Activated T-helper 1 cell treated with anti-CD3 and anti-CD28 coated beads, Interleukin-2, amount 50 U/mL, for 16 hours (primary cell): ENCODE measurements around the gene ARHGAP23.
"Not testable (repeated sequence)": the region's sequence is repeated elsewhere in the genome, so short reads cannot be mapped to it uniquely, and the experiment has no call there.

Experiments used
- DNase-seq, 2 donors: peaks; one replicate each; pipeline ENCODE4 v3.0.0-alpha.2; 2020; ENCODE audit warnings: low read depth in 1 of 2, low spot score in 1 of 2

ARHGAP23 gene

DNA sequence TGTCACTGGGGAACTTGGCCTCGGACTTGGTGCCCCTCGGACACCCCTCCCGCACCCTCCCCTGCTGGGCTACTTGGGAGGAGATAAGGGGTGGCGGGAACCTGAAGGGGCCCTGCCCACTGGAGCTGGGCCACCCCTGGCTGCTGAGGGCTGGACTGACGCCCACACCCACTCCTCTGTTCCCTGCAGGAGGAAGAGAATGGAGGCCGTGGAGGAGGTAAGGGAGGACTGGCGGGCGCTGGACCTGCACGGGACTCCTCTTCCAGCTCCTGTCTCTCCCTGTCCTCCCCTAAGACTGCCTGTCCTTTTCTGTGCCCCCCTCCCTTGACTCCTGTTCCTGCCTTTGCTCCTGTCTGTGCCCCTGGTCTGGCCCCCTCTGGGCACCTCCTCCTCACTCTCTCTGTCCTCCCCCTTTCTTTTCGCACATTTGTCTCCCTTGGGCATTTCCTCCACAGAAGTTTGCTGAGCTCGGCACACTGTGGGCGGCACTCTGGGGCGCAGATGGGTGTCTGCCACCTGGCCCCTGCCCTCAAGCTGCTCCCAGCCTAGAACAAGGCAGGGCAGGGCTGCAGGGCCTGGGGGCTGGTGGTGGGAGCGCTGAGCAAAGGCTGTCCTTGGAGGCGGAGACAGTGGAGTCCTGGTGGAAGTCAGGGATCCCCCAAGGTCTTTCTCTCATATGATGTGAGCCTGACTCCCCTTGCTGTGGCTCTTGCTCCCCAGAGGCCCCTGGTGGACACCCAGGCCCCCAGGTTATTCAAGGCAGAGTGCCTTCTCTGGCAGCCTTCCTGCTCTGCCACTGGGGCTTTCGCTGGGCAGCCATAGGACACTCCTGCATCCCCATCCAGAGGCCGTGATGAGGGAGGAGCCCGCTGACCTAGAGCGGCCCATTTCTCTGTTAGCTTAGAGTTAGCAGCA is 32.7 kb downstream of the ARHGAP23 start:
- DNase-seq: no peak

DNA sequence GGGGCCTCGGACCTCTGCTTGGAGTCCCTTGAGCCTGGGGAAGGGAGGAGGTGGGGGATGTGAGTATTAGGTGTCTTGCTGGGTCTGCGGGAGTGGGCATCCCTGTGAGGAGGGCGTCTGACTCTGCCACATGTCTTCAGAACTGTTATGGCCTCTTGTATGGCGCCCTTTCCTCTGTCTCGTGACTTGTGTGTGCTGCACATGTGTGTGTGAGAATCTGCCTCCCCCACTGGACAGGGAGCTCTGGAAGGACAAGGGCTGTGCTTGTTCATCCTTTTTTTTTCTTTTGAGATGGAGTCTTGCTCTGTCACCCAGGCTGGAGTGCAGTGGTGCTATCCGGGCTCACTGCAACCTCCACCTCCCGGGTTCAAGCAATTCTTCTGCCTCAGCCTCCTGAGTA is 33.4 kb downstream of the ARHGAP23 start:
- DNase-seq: no peak

DNA sequence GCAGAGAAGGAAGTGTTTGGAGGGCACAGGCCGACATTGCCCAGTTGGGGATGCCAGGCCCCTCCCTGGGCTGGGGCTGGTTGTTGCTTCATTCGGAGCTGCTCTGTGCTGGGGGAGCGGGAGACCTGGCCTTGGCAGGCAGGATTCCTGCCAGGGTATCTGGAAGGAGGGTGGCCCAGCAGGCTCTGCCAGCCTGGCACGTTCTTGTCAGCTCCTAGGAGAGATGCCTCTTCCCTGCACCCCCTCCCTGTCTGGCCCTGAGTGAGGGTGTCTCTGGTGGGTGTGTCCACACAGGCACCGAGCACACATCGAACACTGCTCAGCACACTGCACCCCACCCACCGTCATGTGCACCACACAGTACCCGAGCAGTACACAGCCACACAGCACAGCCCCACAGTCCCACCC is 35.2 kb downstream of the ARHGAP23 start:
- DNase-seq: no peak

DNA sequence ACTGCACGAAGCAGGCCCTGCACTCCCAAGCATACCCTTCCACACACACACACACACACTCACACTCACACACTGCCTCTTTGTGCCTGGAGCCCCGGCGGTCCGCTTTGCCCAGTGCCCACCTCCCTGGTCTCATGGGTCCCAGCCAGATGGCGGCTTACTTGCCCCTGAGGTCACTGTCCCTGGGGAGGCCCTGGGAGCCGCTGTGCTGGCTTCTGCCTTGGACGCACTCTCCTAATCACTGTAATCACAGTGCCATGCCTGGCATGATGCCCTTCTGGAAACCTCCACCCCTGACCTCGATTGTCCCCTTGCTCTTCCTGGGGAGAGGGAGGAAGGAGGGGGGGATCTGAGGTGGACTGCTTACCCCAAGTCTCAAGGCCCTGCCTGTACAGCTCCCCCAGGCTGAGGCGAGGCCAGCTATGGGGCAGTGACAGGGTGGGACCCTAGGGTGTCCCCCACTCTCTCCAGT is 36.0 kb downstream of the ARHGAP23 start:
- no peak for DNase-seq

DNA sequence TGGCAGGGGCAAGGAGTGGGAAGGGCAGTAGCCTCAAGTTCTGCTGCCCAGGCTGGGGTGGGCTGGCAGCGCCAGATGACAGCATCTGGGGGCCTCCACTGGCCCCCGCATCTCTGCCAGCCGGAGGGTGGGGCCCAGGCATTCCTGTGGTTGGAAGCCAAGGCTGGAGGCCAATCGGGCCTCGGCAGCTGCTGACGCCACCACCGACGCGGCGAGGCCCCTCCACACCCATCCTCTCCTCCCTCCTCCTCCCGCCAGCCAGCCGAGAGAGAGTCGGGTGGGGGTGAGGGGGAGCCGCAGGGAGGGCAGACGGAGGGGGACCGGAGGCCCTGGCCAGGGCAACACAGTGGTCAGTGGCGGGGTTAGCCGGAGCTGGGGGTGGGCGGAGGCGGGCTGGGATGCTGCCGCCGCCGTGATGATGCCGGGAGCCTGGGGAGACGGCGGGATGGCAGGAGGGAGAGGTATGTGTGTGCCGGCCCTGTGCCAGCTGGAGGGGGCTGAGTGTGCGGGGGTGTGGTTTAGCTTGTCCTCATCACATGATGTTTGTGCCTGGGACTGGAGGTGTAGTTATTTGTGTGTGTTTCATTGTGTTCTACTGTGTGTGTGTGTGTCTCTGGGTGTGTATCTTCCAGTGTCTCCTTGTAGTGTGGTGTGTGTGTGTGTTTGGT is 36.6 kb downstream of the ARHGAP23 start:
- no peak for DNase-seq

DNA sequence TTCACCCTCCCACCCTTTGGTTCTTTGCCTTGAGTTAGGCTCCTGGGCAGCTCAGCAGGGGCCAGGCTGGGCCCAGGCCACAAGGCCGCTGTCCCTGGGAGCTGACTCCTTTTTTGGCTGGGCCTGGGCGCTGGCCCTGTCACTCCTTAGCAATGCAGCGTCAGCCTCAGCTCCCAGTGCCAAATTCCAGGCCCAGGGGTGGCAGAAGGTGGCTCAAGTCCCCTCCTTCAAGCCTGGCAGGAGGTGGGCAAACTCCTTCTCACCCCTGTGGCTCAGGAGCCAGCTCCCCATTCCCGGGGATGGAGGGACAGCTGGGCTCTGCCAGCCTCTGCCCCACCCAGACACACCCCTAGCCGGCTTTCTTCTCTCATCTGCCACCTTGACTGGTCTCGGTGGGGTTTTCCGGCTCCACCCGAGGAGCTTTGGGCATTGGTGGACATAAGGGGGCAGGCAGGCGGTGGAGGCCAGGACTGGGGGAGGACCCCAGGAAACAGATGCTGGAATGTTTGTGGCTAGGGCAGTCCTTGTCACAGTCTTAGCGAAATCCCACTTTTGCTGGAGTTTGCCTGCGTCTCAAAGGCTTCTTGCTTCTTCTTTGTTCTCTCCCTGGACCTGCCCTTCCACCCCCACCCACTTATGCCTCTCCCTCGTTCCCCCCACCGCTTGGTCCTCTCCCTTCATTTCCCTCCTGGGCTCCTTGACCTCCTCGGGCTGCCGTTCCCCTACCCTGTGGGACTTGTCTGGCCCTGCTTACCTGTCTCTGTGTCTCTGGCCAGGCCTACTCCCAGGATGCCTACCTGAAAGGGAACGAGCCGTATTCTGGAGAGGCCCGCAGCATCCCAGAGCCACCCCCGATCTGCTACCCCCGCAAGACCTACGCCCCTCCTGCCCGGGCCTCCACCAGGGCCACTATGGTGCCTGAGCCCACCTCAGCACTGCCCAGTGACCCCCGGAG is 37.4 kb downstream of the ARHGAP23 start:
- DNase-seq: no peak

DNA sequence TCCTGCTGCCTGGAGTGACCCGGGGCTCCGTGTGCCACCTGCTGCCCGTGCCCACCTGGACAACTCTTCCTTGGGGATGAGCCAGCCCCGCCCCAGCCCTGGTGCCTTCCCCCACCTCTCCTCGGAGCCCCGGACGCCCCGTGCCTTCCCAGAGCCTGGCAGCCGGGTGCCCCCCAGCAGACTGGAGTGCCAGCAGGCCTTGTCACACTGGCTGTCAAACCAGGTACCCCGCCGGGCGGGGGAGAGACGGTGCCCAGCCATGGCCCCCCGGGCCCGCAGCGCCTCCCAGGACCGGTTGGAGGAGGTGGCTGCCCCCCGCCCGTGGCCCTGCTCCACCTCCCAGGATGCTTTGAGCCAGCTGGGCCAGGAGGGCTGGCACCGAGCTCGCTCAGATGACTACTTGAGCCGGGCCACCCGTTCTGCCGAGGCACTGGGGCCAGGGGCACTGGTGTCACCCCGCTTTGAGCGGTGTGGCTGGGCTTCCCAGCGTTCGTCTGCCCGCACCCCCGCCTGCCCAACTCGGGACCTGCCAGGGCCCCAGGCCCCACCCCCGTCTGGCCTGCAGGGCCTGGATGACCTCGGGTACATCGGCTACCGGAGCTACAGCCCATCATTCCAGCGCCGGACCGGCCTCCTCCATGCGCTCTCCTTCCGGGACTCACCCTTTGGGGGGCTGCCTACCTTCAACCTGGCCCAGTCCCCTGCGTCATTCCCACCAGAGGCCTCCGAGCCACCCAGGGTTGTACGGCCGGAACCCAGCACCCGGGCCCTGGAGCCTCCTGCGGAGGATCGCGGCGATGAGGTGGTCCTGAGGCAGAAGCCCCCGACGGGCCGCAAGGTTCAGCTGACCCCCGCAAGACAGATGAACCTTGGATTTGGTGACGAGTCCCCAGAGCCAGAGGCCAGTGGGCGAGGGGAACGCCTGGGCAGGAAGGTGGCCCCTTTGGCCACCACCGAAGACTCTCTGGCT is 38.4 kb downstream of the ARHGAP23 start:
- no peak for DNase-seq

DNA sequence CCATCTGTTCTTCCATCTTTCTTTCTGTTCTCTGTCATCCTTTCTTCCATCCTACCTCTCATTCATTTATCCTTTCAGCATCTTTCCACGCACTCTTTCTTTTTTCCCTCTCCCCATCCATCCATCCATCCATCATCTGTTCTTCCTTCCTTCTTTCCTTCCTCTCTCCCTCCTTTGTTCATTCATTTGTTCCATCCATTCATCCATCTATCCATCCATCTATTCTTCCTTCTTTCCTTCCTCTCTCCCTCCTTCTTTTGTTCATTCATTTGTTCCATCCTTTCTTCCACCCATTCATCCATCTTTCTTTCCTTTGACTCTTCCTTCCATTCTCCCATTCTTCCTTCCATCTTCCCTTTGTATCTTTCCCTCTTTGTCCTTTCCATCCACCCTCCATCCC is 39.2 kb downstream of the ARHGAP23 start:
- DNase-seq: no peak

DNA sequence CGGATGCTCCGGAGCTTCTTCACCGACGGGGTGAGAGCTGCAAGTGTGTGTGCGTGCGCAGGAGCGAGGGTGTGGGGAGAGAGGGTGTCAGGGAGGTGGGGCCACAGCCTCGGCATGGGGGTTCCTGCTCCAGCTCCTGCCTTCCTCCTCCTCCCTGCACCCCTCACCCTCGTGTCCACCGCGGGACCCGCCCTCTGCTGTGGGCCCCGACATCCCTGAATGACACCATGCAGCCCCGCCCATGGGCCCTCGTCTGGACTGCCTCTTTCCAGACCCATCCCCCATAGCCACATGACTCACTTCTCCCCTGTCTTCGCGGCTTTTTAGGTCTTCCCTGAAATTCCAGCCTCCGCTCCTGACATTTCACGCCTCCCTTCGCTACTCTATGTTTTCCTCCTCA is 41.6 kb downstream of the ARHGAP23 start:
- DNase-seq: no peak

DNA sequence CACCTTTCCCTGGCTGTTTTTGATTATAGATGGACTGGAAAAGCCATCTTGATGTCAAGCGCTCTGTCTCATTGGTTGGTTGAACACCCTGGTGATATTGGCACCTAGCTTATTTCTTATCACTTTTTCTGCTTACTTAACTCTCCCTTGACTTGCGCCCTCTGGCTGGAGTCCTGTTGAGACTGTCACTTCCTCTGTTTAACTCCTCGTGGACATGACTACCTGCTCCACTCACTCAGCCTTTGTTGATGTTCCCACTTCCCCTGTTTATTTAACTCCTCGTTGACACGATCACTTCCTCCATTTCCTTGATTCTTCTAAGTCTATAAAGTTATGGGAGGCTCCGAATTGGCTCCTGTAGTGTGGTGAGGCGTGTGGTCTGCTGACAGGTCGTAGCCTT is 43.0 kb downstream of the ARHGAP23 start:
- not testable (repeated sequence) for DNase-seq

DNA sequence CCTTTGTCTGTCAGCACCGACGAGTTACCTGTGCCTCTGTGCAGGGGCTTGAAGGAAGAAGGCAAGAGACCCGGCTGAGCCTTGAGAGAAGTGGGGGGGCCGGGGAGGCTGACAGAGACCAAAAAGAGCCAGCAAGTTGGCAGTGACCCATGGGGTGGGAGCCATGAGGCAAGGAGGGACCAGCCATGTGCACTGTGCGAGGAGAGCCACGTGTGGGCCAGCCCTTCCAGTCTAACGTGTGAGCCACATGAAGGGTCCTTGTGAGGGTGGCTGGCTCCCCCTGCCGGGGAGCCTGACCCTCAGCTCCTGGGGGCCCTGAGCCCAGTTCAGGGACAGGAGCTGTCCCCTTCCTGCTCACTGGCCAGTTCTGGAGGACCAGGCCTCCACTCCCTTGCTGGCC is 46.4 kb downstream of the ARHGAP23 start:
- not testable (repeated sequence) for DNase-seq

DNA sequence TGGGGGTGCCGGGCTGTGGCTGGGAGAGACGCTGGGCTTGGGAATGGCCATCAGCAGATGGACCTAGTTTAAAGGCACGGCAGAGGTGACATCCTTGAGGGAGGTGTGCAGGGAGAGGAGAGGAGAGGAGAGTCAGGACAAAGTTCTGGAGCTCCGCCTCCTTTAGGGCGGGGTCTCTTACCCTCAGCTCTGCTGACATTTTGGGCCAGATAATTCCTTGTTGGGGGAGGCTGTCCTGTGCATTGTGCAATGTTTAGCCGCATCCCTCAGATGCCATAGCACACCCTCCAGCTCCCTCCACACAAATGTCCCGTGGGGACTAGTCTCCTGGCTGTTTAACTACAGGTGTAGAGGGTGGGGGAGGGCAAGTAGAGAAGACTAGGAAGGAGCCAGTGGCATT is 48.3 kb downstream of the ARHGAP23 start:
- no peak for DNase-seq

DNA sequence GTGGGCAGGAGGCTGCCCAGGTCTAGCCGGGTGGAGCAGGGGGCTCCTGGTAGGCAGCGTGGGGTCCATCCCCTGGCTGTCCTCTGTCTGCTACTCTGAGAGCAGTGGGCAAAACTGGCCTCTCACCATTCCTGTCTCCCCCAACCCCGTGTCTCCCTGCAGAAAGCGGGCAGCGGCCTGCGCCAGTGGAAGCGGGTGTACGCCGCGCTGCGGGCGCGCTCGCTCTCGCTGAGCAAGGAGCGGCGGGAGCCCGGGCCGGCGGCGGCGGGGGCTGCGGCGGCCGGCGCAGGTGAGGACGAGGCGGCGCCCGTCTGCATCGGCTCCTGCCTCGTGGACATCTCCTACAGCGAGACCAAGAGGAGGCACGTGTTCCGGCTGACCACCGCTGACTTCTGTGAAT is 49.2 kb downstream of the ARHGAP23 start:
- not testable (repeated sequence) for DNase-seq

DNA sequence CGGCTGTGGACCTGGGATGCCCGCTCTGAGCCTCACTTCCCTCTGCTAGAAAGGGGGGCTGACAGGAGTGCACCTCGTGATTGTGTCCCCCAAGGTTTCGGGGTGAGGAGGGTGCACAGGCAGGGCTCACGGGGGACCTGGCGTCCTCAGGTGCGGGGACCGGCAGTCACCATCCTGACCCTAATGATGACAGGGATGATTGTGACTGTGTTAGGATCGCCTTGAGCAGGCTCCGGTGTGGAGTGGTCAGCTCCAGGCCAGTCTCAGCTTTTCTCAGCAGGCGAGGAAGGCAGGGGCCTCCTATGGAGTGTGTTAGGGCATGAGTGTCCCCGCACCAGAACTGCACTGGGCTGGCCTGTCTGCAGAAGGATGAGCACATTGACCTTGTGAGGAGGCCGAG is 49.7 kb downstream of the ARHGAP23 start:
- DNase-seq: not testable (repeated sequence)

DNA sequence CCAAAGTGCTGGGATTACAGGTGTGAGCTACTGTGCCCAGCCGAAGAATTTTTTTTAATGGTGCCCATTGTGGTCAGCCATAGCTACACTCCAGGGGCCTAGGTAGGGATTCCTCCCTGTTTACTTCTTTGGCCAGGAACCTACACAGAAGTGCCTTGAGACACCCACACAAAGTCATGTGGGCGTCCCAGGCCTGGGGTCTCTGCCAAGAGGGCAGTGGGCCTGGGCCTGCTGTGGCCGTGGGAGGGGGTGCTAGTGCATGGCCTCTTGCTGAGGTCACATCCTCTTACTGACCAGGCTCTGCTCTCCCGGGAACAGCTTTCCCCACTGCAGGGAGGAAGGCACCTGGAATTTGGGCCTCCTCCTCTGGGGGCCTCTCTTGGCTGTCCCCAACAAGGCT is 50.4 kb downstream of the ARHGAP23 start:
- not testable (repeated sequence) for DNase-seq

DNA sequence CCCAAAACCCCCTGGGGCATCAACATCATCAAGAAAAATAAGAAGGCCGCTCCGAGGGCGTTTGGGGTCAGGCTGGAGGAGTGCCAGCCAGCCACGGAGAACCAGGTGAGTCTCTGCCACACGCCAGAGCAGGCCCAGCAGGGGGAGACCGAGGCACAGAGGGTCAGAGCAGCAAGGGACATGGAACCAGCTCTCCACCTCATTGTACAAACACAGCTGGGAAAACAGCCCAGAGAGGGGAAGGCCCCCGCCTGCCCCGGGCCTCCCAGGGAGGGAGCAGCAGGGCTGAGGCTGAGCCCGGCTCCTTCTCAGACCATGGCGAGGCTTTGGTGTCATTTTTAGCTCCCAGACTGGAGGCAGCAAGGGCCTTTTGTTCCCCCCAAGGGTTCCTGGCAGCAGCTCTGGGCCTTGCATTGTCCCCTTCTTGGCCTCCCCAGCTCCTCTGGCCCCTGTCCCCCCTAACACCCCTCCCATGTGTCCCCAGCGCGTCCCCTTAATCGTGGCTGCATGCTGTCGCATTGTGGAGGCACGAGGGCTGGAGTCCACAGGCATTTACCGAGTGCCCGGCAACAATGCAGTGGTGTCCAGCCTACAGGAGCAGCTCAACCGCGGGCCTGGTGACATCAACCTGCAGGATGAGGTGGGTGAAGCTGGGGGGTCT is 53.9 kb downstream of the ARHGAP23 start:
- not testable (repeated sequence) for DNase-seq

DNA sequence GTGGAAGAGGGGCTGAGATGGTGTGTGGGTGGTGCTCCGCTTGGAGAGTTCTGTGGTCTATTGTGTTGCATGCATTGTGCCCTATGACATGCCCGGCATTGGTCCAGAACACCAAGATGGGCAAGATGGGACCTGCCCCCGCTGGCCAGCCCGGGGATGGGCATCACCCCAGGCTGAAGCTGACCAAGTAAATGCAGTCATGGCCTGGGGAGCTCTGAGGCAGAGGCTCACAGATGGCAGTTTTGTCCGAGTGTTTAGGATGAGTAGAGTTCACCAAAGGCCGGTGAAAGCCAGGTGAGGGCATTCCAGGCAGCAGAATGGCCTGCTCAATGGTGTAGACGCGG is 54.4 kb downstream of the ARHGAP23 start:
- not testable (repeated sequence) for DNase-seq

DNA sequence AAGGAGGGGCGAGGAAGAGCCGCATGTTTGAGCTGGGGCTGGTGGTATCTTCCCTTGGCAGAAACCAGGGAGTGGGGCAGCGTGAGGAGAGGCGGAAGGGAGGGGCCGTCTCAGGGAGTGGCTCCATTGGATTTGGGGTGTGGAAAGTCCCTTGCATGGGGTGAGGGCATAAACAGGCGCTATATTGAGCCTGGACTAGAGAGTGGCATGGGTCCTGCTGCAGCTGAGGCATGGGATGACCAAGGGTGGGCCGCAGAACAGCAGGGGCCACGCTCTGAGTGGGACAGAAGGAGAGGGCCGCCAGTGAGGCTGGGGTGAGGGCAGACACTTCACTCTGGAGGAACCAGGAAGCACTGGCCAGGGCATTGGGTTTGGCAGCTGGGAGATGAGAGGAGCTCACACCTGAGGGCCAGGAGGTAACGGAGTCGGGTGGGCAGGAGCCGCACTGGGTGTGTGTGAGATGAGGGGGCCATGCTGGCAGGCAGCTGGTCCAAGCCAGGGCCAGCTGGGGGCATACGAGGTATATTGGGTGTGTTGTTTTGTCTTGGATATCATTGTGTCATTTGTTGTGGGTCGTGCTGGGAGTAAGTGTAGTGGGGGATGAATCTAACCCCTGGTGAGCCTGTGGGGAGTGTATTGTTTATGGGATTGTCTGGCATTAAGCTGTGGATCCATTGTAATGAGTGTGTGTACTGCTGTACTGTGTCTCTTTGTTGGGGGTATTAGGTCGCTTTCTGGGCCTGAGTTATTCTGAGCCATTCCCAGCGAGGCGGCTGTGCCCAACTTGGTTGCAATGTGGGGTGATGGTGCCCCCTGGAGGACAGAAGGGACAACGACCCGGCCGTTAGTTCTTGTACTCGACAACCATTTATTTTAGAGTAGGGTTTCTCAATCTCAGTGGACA is 56.2 kb downstream of the ARHGAP23 start:
- DNase-seq: peak; percentile 25 to 36

DNA sequence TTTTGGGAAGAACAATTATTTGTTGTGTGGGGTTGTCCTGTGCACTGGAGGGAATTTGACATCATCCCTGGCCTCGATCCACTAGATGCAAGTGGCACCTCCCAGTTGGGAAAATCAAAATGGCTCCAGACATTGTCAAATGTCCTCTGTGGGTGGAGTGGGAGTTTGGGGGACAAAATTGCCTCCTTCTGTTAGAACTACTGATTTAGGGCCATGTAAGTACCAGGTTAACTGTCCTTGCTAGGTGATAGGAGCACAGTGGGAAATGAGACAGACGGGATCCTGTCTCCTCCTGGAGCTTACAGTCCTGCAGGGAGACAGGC is 56.8 kb downstream of the ARHGAP23 start:
- DNase-seq: no peak
